ENCODE results near the gene NAMPT.

Gene NAMPT

DNA sequence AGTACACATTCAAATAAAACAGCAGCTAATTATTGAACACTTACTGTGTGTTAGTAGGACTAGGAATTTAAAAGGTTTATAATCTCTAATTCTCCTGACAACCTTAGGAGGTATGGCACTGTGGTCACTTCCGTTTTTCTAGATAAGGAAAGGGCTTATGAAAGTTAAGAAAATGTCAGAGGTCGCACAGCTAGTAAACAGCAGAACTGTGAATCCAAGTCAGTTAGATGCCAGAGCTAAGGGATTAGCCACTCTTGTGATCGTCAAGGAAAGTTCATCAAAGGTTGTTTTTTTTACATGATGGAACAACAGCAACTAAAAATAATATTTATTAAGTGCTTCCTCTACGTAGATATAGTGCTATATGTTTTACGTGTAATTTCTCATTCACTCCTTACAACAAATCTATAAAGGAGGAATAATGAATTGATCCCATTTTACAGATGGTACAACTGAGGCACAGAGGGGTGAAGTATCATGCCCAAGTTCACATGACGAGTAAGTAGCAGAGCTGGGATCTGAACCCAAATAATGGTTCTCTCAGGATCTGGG, 84.9 kb downstream of the NAMPT start:
- Histone ChIP-seq H3K27ac (ENCODE audit: low read length) (no peak overlapping the region), H3K36me3 (ENCODE audit: control insufficient read depth, low read depth, low read length) (no peaks in the 10 kb centered on the region), H3K9me3 (ENCODE audit: control insufficient read depth, low read depth, low read length) (no peaks in the 10 kb centered on the region), H3K9ac (ENCODE audit: low read length) (no peak overlapping the region), H3K4me3 (ENCODE audit: low read length) (no peak overlapping the region), H3K27me3 (ENCODE audit: control insufficient read depth, insufficient read depth, low read length) (no peaks in the 10 kb centered on the region), H3K4me1 (ENCODE audit: control insufficient read depth, low read depth, low read length) (no peaks in the 10 kb centered on the region)

DNA sequence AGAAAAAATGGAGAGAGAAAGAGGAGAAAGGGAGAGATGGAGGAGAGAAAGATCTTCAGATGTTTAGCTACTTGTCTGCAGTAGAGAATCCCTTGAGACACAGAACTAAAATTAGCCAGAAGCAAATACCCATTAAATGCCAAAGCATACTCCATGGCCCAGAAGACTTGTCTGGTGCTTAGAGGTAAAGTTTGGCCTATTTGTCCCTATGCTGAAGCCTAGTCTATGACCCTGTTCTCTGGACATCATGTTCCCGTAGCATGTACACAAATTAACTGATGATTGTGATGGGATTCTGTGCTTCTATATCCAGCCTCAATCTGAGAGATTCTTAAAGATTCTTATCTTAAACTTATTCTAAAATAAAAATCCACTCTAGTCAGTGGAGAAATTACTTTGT, 85.8 kb downstream of the NAMPT start:
- H3K9me3 ChIP-seq (ENCODE audit: control insufficient read depth, low read depth, low read length), result no peaks in the 10 kb centered on the region
- H3K27me3 ChIP-seq (ENCODE audit: control insufficient read depth, insufficient read depth, low read length), result no peaks in the 10 kb centered on the region
- no peak overlapping the region for H3K4me3 ChIP-seq (ENCODE audit: low read length)
- H3K27ac ChIP-seq (ENCODE audit: low read length), result no peak overlapping the region
- no peak overlapping the region for H3K9ac ChIP-seq (ENCODE audit: low read length)
- H3K4me1 ChIP-seq (ENCODE audit: control insufficient read depth, low read depth, low read length), result no peaks in the 10 kb centered on the region
- H3K36me3 ChIP-seq (ENCODE audit: control insufficient read depth, low read depth, low read length), result no peaks in the 10 kb centered on the region

All from iPS-18a (cell line).